Esophagus squamous epithelium (tissue), 4 donors: Measurements from ENCODE around the gene KCNH3.

Experiments used
- POLR2A ChIP-seq, 4 donors: fragments of 450-650 bp; IDR thresholded peaks; one replicate each; pipeline ENCODE4 v1.6.1; 2017; ENCODE audit warnings: antibody characterized with exemption in 4 of 4, mild to moderate bottlenecking in 4 of 4, moderate library complexity in 3 of 4
- TF ChIP-seq, protein P1 (sequence below), 6 experiments: fragments of 450-650 bp in 4 of 6; fragments of 200-600 bp in 2 of 6; sonication (generic) in 2 of 6; IDR thresholded peaks; one replicate each; pipeline ENCODE4 v1.5.1; 2016 to 2019; ENCODE audit warnings: antibody characterized with exemption in 6 of 6, mild to moderate bottlenecking in 4 of 6, moderate library complexity in 4 of 6

DNA sequence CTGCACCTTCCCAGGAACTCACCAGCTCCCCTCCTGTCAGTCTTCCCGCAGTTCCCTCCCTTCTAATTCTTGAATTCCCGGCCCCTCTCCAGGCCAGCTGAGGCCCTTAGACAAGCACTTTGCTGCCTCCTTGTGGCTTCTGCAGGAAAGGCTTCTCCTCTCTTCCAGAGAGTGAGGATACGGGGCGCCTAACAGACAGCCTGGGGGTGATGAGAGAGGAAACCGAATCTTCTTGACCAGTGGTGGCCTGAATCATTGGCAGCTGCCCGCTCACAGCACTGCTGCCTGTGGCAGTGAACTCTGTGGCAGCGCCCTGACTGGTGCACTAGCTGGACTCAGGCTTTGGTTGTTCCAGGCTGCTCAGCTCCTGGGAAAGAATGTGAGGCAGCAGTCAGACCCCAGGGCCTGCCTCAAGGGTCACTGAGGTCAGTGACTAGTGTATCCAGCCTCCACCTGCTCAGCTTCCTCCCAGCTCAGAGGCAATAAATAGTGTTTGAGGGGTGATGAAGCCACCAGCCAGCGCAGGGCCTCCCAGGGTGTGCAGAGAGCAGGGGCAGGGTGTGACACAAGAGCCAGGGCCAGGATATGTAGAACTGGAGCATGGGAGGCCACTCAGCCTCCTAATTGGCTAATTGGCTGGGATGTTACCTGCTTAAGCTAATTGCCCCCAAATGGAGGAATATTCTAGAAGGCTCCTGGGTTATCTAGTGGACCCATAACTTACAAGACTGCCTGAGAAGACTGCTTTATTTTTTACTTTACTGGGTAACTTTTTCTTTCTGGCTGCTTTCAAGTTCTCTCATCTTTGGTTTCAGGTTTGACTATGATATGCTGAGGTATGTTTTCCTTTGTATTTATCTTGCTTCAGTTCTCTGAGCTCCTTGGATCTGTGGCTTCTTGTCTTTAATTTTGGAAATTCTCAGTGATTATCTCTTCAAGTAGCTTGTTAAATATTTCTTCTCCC is 42.0 kb downstream of the KCNH3 start:
- TF ChIP-seq, protein P1, sequence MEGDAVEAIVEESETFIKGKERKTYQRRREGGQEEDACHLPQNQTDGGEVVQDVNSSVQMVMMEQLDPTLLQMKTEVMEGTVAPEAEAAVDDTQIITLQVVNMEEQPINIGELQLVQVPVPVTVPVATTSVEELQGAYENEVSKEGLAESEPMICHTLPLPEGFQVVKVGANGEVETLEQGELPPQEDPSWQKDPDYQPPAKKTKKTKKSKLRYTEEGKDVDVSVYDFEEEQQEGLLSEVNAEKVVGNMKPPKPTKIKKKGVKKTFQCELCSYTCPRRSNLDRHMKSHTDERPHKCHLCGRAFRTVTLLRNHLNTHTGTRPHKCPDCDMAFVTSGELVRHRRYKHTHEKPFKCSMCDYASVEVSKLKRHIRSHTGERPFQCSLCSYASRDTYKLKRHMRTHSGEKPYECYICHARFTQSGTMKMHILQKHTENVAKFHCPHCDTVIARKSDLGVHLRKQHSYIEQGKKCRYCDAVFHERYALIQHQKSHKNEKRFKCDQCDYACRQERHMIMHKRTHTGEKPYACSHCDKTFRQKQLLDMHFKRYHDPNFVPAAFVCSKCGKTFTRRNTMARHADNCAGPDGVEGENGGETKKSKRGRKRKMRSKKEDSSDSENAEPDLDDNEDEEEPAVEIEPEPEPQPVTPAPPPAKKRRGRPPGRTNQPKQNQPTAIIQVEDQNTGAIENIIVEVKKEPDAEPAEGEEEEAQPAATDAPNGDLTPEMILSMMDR (IDR thresholded peaks at IDR 0.05) = peak; percentile 26 to 79 (median 67)
- no peak for TF ChIP-seq POLR2A (IDR thresholded peaks at IDR 0.05)
